ENCODE data around the gene FOXP1. TPM values are rescaled to one million over a fixed set of nuclear protein-coding genes. Genes with fewer than 3 reads are reported as not detected.

Gene FOXP1
- polyA plus RNA-seq, 4 donors: 4.9 to 66.5 (median 15.3) TPM

DNA sequence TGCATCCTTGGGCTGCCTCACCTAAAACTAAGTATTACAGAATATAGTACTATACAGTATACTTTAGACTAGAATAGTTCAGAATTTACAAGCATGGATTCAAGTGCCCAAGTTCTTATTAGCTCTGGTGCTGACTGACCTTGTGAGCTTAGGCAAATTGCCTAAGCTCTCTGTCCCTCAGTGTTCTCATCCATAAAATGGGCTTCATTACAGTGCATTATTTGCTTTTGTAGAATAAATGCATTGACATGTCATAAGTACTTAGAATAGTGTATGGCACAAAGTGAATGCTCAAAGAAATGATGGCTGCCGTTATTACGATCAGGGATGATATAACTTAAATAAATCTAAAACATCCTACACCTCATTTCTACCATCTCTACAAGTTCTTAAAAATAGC lies 269.7 kb downstream of the FOXP1 start:
- WGBS, 3 donors: 96 to 100% (median 98%) methylated on average over 2 of the region's 2 CpGs
- DNase-seq (no peak), FAIRE-seq (no peak)

DNA sequence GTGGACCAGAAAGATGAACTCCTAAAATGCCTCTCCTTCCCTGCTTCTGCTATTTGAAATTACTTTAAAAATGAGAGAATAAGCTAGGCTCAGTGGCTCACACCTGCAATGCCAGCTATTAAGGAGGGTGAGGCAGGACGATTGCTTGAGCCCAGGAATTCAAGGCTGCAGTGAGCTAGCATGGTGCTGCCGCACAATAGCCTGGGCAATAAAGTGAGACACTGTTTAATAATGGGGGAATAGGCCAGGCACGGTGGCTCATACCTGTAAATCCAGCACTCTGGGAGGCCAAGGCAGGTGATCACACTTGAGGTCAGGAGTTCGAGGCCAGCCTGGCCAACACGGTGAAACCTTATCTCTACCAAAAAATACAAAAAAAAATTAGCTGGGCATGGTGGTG lies 271.1 kb downstream of the FOXP1 start:
- Histone ChIP-seq H3K27ac (ENCODE audit: low read depth in 1 of 3, low read length in 2 of 3) (peak overlapping the region in 1 of 3 donors; percentile 4), H3K9me3 (ENCODE audit: control insufficient read depth in 2 of 2, insufficient read depth in 1 of 2, low read depth in 1 of 2, low read length in 1 of 2) (no peaks in the 10 kb centered on the region), H3K4me3 (ENCODE audit: low read depth in 1 of 3, low read length in 3 of 3) (no peak overlapping the region), H3K27me3 (ENCODE audit: control insufficient read depth in 3 of 3, insufficient read depth in 3 of 3, low read length in 3 of 3) (no peaks in the 10 kb centered on the region), H3K36me3 (ENCODE audit: control insufficient read depth in 3 of 3, insufficient read depth in 2 of 3, low read depth in 1 of 3, low read length in 3 of 3) (peaks cover 0 to 12% (median 0%) of the 10 kb centered on the region in 3 donors), H3K4me1 (ENCODE audit: control insufficient read depth in 3 of 3, insufficient read depth in 2 of 3, low read depth in 1 of 3, low read length in 2 of 3) (peaks cover 0 to 30% (median 2%) of the 10 kb centered on the region in 3 donors)
- peak; percentile 45 to 58 for DNase-seq
- WGBS, 3 donors: 23 to 60% (median 49%) methylated on average over 5 of the region's 5 CpGs
- FAIRE-seq: no peak

More for the DNA sequence above, 269.7 kb downstream of the FOXP1 start:
- Histone ChIP-seq H3K27me3 (ENCODE audit: control insufficient read depth in 3 of 3, insufficient read depth in 3 of 3, low read length in 3 of 3) (no peaks in the 10 kb centered on the region), H3K4me3 (ENCODE audit: low read depth in 1 of 3, low read length in 3 of 3) (no peak overlapping the region), H3K27ac (ENCODE audit: low read depth in 1 of 3, low read length in 2 of 3) (no peak overlapping the region), H3K4me1 (ENCODE audit: control insufficient read depth in 3 of 3, insufficient read depth in 2 of 3, low read depth in 1 of 3, low read length in 2 of 3) (peaks cover 0 to 40% (median 0%) of the 10 kb centered on the region in 3 donors), H3K36me3 (ENCODE audit: control insufficient read depth in 3 of 3, insufficient read depth in 2 of 3, low read depth in 1 of 3, low read length in 3 of 3) (peaks cover 0 to 10% (median 0%) of the 10 kb centered on the region in 3 donors), H3K9me3 (ENCODE audit: control insufficient read depth in 2 of 2, insufficient read depth in 1 of 2, low read depth in 1 of 2, low read length in 1 of 2) (no peaks in the 10 kb centered on the region)

DNA sequence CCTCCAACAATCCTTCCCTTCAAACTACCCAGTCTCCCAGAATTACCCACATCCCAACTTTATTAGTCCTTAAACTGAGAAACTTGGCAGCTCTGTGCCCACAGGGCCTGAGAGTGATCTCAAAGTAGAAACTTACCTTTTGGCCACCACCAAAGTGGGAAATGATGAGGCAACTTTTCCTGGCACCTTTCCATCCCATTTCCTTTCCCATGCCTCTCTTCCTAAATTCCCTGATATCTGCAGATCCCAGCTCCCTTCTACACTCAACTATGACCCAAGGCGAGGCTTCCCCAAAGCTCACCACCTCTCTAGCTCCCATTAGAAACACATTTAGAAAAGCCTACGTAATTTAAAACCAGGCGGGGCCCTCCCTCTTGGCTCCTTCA lies 271.9 kb downstream of the FOXP1 start:
- no peaks in the 10 kb centered on the region for H3K27me3 ChIP-seq (ENCODE audit: control insufficient read depth in 3 of 3, insufficient read depth in 3 of 3, low read length in 3 of 3)
- H3K4me1 ChIP-seq (ENCODE audit: control insufficient read depth in 3 of 3, insufficient read depth in 2 of 3, low read depth in 1 of 3, low read length in 2 of 3): peaks cover 0 to 22% (median 2%) of the 10 kb centered on the region in 3 donors
- DNase-seq: no peak
- no peak for FAIRE-seq
- no peak overlapping the region for H3K4me3 ChIP-seq (ENCODE audit: low read depth in 1 of 3, low read length in 3 of 3)
- H3K36me3 ChIP-seq (ENCODE audit: control insufficient read depth in 3 of 3, insufficient read depth in 2 of 3, low read depth in 1 of 3, low read length in 3 of 3): peaks cover 0 to 12% (median 0%) of the 10 kb centered on the region in 3 donors
- WGBS, 3 donors: 87 to 93% (median 88%) methylated on average over 3 of the region's 3 CpGs
- no peaks in the 10 kb centered on the region for H3K9me3 ChIP-seq (ENCODE audit: control insufficient read depth in 2 of 2, insufficient read depth in 1 of 2, low read depth in 1 of 2, low read length in 1 of 2)
- no peak overlapping the region for H3K27ac ChIP-seq (ENCODE audit: low read depth in 1 of 3, low read length in 2 of 3)

GRCh38 chr3:71310980-71311660 lies 272.4 kb downstream of the FOXP1 start:
- no peak overlapping the region for H3K27ac ChIP-seq (ENCODE audit: low read depth in 1 of 3, low read length in 2 of 3)
- no peaks in the 10 kb centered on the region for H3K27me3 ChIP-seq (ENCODE audit: control insufficient read depth in 3 of 3, insufficient read depth in 3 of 3, low read length in 3 of 3)
- H3K4me3 ChIP-seq (ENCODE audit: low read depth in 1 of 3, low read length in 3 of 3): no peak overlapping the region
- DNase-seq (no peak), FAIRE-seq (no peak)
- H3K4me1 ChIP-seq (ENCODE audit: control insufficient read depth in 3 of 3, insufficient read depth in 2 of 3, low read depth in 1 of 3, low read length in 2 of 3): peaks cover 0 to 17% (median 2%) of the 10 kb centered on the region in 3 donors
- H3K9me3 ChIP-seq (ENCODE audit: control insufficient read depth in 2 of 2, insufficient read depth in 1 of 2, low read depth in 1 of 2, low read length in 1 of 2): no peaks in the 10 kb centered on the region
- peaks cover 0 to 9% (median 0%) of the 10 kb centered on the region in 3 donors for H3K36me3 ChIP-seq (ENCODE audit: control insufficient read depth in 3 of 3, insufficient read depth in 2 of 3, low read depth in 1 of 3, low read length in 3 of 3)
- WGBS, 3 donors: 86 to 91% (median 90%) methylated on average over 9 of the region's 9 CpGs

DNA sequence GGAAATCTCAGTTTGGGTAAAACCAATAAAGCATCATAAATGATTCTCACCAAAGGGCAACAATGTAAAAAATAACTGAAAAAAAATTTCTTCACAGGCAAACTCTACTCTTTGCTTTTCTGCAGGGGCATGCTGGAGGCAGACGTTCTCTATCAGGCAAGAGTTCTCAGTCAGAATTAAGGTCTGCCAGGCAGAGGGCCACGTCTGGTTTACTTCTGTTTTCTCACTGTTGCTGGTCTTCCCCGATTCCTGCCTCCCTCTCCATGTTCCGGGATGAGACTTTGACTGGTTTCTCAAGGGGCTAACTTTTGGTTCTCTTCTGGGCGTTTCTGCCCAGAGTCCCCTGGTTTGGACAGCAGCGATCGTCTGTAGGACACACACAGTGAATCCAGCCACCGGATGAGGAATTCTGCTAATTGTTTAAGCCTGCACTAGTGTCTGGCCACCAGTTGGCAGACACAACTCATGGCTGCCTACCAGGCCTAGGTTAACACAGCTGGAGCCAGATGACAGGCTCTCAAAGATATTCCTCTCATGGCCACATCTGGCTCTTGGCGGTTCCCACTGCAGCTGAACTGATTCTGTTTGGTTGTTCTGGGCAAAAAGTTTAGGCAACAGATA lies 273.1 kb downstream of the FOXP1 start:
- no peak overlapping the region for H3K4me3 ChIP-seq (ENCODE audit: low read depth in 1 of 3, low read length in 3 of 3)
- no peak for DNase-seq
- no peak overlapping the region for H3K27ac ChIP-seq (ENCODE audit: low read depth in 1 of 3, low read length in 2 of 3)
- no peaks in the 10 kb centered on the region for H3K27me3 ChIP-seq (ENCODE audit: control insufficient read depth in 3 of 3, insufficient read depth in 3 of 3, low read length in 3 of 3)
- H3K4me1 ChIP-seq (ENCODE audit: control insufficient read depth in 3 of 3, insufficient read depth in 2 of 3, low read depth in 1 of 3, low read length in 2 of 3): peaks cover 0 to 11% (median 5%) of the 10 kb centered on the region in 3 donors
- H3K9me3 ChIP-seq (ENCODE audit: control insufficient read depth in 2 of 2, insufficient read depth in 1 of 2, low read depth in 1 of 2, low read length in 1 of 2): no peaks in the 10 kb centered on the region
- H3K36me3 ChIP-seq (ENCODE audit: control insufficient read depth in 3 of 3, insufficient read depth in 2 of 3, low read depth in 1 of 3, low read length in 3 of 3): peaks cover 0 to 9% (median 0%) of the 10 kb centered on the region in 3 donors
- FAIRE-seq: no peak
- 69 to 87% (median 86%) methylated on average over 9 of the region's 9 CpGs for WGBS, 3 donors

- Histone ChIP-seq H3K4me1 (ENCODE audit: control insufficient read depth in 3 of 3, insufficient read depth in 2 of 3, low read depth in 1 of 3, low read length in 2 of 3) (peaks cover 0 to 5% (median 5%) of the 10 kb centered on the region in 3 donors), H3K36me3 (ENCODE audit: control insufficient read depth in 3 of 3, insufficient read depth in 2 of 3, low read depth in 1 of 3, low read length in 3 of 3) (peaks cover 0 to 9% (median 0%) of the 10 kb centered on the region in 3 donors), H3K9me3 (ENCODE audit: control insufficient read depth in 2 of 2, insufficient read depth in 1 of 2, low read depth in 1 of 2, low read length in 1 of 2) (no peaks in the 10 kb centered on the region), H3K27ac (ENCODE audit: low read depth in 1 of 3, low read length in 2 of 3) (no peak overlapping the region), H3K27me3 (ENCODE audit: control insufficient read depth in 3 of 3, insufficient read depth in 3 of 3, low read length in 3 of 3) (no peaks in the 10 kb centered on the region), H3K4me3 (ENCODE audit: low read depth in 1 of 3, low read length in 3 of 3) (no peak overlapping the region)
- 71 to 83% (median 81%) methylated on average over 1 of the region's 1 CpG for WGBS, 3 donors
- DNase-seq (no peak), FAIRE-seq (no peak)
Measured at GRCh38 chr3:71309886-71310285, 273.6 kb downstream of the FOXP1 start.

- DNase-seq (no peak), FAIRE-seq (no peak)
- no peak overlapping the region for H3K27ac ChIP-seq (ENCODE audit: low read depth in 1 of 3, low read length in 2 of 3)
- 83 to 87% (median 84%) methylated on average over 3 of the region's 3 CpGs for WGBS, 3 donors
- no peaks in the 10 kb centered on the region for H3K9me3 ChIP-seq (ENCODE audit: control insufficient read depth in 2 of 2, insufficient read depth in 1 of 2, low read depth in 1 of 2, low read length in 1 of 2)
- H3K36me3 ChIP-seq (ENCODE audit: control insufficient read depth in 3 of 3, insufficient read depth in 2 of 3, low read depth in 1 of 3, low read length in 3 of 3): peaks cover 0 to 9% (median 0%) of the 10 kb centered on the region in 3 donors
- H3K4me3 ChIP-seq (ENCODE audit: low read depth in 1 of 3, low read length in 3 of 3): no peak overlapping the region
- H3K4me1 ChIP-seq (ENCODE audit: control insufficient read depth in 3 of 3, insufficient read depth in 2 of 3, low read depth in 1 of 3, low read length in 2 of 3): peaks cover 0 to 5% (median 0%) of the 10 kb centered on the region in 3 donors
- H3K27me3 ChIP-seq (ENCODE audit: control insufficient read depth in 3 of 3, insufficient read depth in 3 of 3, low read length in 3 of 3): no peaks in the 10 kb centered on the region
Measured at GRCh38 chr3:71309342-71309741, 274.2 kb downstream of the FOXP1 start.

- FAIRE-seq: no peak
- H3K27me3 ChIP-seq (ENCODE audit: control insufficient read depth in 3 of 3, insufficient read depth in 3 of 3, low read length in 3 of 3): no peaks in the 10 kb centered on the region
- no peaks in the 10 kb centered on the region for H3K9me3 ChIP-seq (ENCODE audit: control insufficient read depth in 2 of 2, insufficient read depth in 1 of 2, low read depth in 1 of 2, low read length in 1 of 2)
- H3K27ac ChIP-seq (ENCODE audit: low read depth in 1 of 3, low read length in 2 of 3): no peak overlapping the region
- WGBS, 3 donors: 85 to 89% (median 87%) methylated on average over 4 of the region's 4 CpGs
- H3K36me3 ChIP-seq (ENCODE audit: control insufficient read depth in 3 of 3, insufficient read depth in 2 of 3, low read depth in 1 of 3, low read length in 3 of 3): peaks cover 0 to 9% (median 0%) of the 10 kb centered on the region in 3 donors
- peaks cover 0 to 5% (median 0%) of the 10 kb centered on the region in 3 donors for H3K4me1 ChIP-seq (ENCODE audit: control insufficient read depth in 3 of 3, insufficient read depth in 2 of 3, low read depth in 1 of 3, low read length in 2 of 3)
- DNase-seq: no peak
- H3K4me3 ChIP-seq (ENCODE audit: low read depth in 1 of 3, low read length in 3 of 3): no peak overlapping the region
Measured at GRCh38 chr3:71308836-71309235, 274.7 kb downstream of the FOXP1 start.

All from small intestine (tissue), 7 donors.